K562 (cell line): ENCODE results near the gene MMP24. TPM values are rescaled to one million over a fixed set of nuclear protein-coding genes. Genes with fewer than 3 reads are reported as not detected.
A peak's percentile ranks its signal among the peaks of the same experiment; 100 is the strongest.

Experiments used
- ARID4B ChIP-seq: sonication (generic); formaldehyde crosslinking; IDR thresholded peaks from 2 replicates; pipeline ENCODE4 v1.8.0; 2022; ENCODE audit warnings: mild to moderate bottlenecking, missing genetic modification reagents
- CHCHD3 ChIP-seq: fragments of 250-450 bp; sonication (Bioruptor Pico); IDR thresholded peaks from 2 replicates; pipeline ENCODE4 v2.1.2; 2022; ENCODE audit warnings: mild to moderate bottlenecking
- CTCF ChIP-seq, 3 experiments: IDR thresholded peaks in 2 of 3; conservative IDR thresholded peaks in 1 of 3; 2 replicates each; pipeline ENCODE4 v1.5.1; 2011 to 2012; ENCODE audit warnings: low read length in 3 of 3, mild to moderate bottlenecking in 3 of 3, control low read depth in 2 of 3, improper control_type of control experiment in 1 of 3, inconsistent platforms in 1 of 3, low read depth in 1 of 3, mixed read lengths in 1 of 3, moderate library complexity in 1 of 3; ENCODE audit not compliant: insufficient read depth in 2 of 3
- HIVEP1 ChIP-seq: fragments of 250-450 bp; sonication (Bioruptor Pico); IDR thresholded peaks from 2 replicates; pipeline ENCODE4 v1.4.0; 2020; ENCODE audit warnings: mild to moderate bottlenecking
- KAT8 ChIP-seq: fragments of 450-650 bp; IDR thresholded peaks from 2 replicates; pipeline ENCODE4 v1.6.1; 2016; ENCODE audit warnings: low read depth, mild to moderate bottlenecking
- KLF1 ChIP-seq: fragments of 450-650 bp; IDR thresholded peaks from 2 replicates; pipeline ENCODE4 v1.6.1; 2016; ENCODE audit warnings: missing genetic modification characterization, missing compliant biosample characterization
- MIER1 ChIP-seq: fragments of 450-650 bp; IDR thresholded peaks from 2 replicates; pipeline ENCODE4 v1.6.1; 2016; ENCODE audit warnings: antibody characterized with exemption, mild to moderate bottlenecking, low read depth
- POLR3A ChIP-seq: IDR thresholded peaks from 2 replicates; pipeline ENCODE4 v1.6.1; 2011; ENCODE audit warnings: borderline replicate concordance, mild to moderate bottlenecking, moderate library complexity; ENCODE audit not compliant: insufficient read length, insufficient read depth; ENCODE audit errors: extremely low read depth
- PREB ChIP-seq: sonication (generic); formaldehyde crosslinking; IDR thresholded peaks from 2 replicates; pipeline ENCODE4 v1.8.1; 2023; ENCODE audit warnings: mild to moderate bottlenecking, missing genetic modification reagents
- PTTG1 ChIP-seq: fragments of 450-650 bp; IDR thresholded peaks from 2 replicates; pipeline ENCODE4 v1.6.1; 2016; ENCODE audit warnings: low read depth, mild to moderate bottlenecking, missing genetic modification characterization, missing compliant biosample characterization
- SAFB2 ChIP-seq: fragments of 200-400 bp; formaldehyde crosslinking; IDR thresholded peaks from 2 replicates; pipeline ENCODE4 v1.6.1; 2018; ENCODE audit warnings: borderline replicate concordance, low read length, low read depth, moderate library complexity; ENCODE audit not compliant: severe bottlenecking
- SRSF3 ChIP-seq: fragments of 200-400 bp; formaldehyde crosslinking; IDR thresholded peaks from 2 replicates; pipeline ENCODE4 v1.6.1; 2016; ENCODE audit warnings: mild to moderate bottlenecking, low read length, moderate library complexity; ENCODE audit not compliant: insufficient read depth
- XRCC3 ChIP-seq: fragments of 450-650 bp; IDR thresholded peaks from 2 replicates; pipeline ENCODE4 v1.6.1; 2017; ENCODE audit warnings: mild to moderate bottlenecking, moderate library complexity
- ZFP1 ChIP-seq: fragments of 450-650 bp; formaldehyde crosslinking; IDR thresholded peaks from 2 replicates; pipeline ENCODE4 v1.4.0; 2020; ENCODE audit warnings: mild to moderate bottlenecking, mixed read lengths
- ZNF507 ChIP-seq: conservative IDR thresholded peaks from 2 replicates; pipeline ENCODE4 v1.6.1; 2017; ENCODE audit warnings: missing genetic modification characterization, missing compliant biosample characterization
- ZSCAN32 ChIP-seq: fragments of 450-650 bp; formaldehyde crosslinking; IDR thresholded peaks from 2 replicates; pipeline ENCODE4 v1.4.0; 2020; ENCODE audit warnings: mild to moderate bottlenecking, moderate library complexity
- polyA plus RNA-seq, 8 experiments: library from polyadenylated mRNA; depleted of rRNA in 4 of 8; stranded (reverse) in 5 of 8; unstranded in 3 of 8; fragments of >200 nt; fragmentation: Nextera tagmentation in 2 of 8; fragmentation: Illumina TruSeq in 1 of 8; extraction: Ambion mirVana in 2 of 8; extraction: Trizol in 1 of 8; gene quantifications; 2 replicates each; pipeline versions ENCODE4 v1.2.1 to v1.2.3, GENCODE V29; 2011 to 2014; ENCODE audit warnings: inconsistent platforms in 1 of 8, missing spikeins in 1 of 8
- total RNA-seq, 7 experiments: library from RNA; depleted of rRNA in 6 of 7; stranded (reverse); fragments of >200 nt in 6 of 7; fragmentation: Illumina TruSeq in 2 of 7; extraction: Trizol in 2 of 7; gene quantifications; 2 replicates each; pipeline versions ENCODE4 v1.2.1 to v1.2.3, GENCODE V29; 2011 to 2021; ENCODE audit warnings: low replicate concordance in 1 of 7

The MMP24 gene
- total and polyA plus RNA-seq, 9 of the 15 experiments (the other 6 are each of a cell fraction or from before 2014, with no cell fraction given) = 0.03 to 0.07 (median 0.03) TPM; not detected in 6

- TF ChIP-seq PTTG1 (no peak), CTCF (IDR thresholded peaks at IDR 0.05 in 2 of 3, conservative IDR thresholded peaks at IDR 0.05 in 1 of 3; ENCODE audit: insufficient read depth in 2 of 3, low read depth in 1 of 3, low read length in 3 of 3) (0 out of 6 replicates have a peak, but pooled peaks of 1 of the 3 experiments have one; percentile 0), ARID4B (CRISPR knock-in tag) (no peak), MIER1 (no peak), ZSCAN32 (CRISPR knock-in tag) (no peak), HIVEP1 (no peak), CHCHD3 (CRISPR knock-in tag) (no peak), SRSF3 (no peak), XRCC3 (no peak), KLF1 (no peak), POLR3A (no peak), KAT8 (no peak), ZFP1 (CRISPR knock-in tag) (no peak), ZNF507 (no peak), SAFB2 (no peak), PREB (CRISPR knock-in tag) (no peak)
These were observed 58.7 kb downstream of the MMP24 start (continued) for GRCh38 chr20:35284992-35285805.
